Uterus (tissue), 2 donors: ENCODE data around the gene RARB.

Source experiments
- POLR2A ChIP-seq, 2 donors: fragments of 450-650 bp; IDR thresholded peaks; one replicate each; pipeline ENCODE4 v1.6.1; 2016; ENCODE audit warnings: antibody characterized with exemption in 2 of 2, mild to moderate bottlenecking in 1 of 2, moderate library complexity in 1 of 2
- TF ChIP-seq, protein P1 (sequence below), 4 experiments: fragments of 200-600 bp in 2 of 4; fragments of 450-650 bp in 2 of 4; sonication (generic) in 2 of 4; IDR thresholded peaks; one replicate each; pipeline ENCODE4 v1.5.1; 2016 to 2019; ENCODE audit warnings: antibody characterized with exemption in 4 of 4, mild to moderate bottlenecking in 2 of 4, moderate library complexity in 1 of 4

DNA sequence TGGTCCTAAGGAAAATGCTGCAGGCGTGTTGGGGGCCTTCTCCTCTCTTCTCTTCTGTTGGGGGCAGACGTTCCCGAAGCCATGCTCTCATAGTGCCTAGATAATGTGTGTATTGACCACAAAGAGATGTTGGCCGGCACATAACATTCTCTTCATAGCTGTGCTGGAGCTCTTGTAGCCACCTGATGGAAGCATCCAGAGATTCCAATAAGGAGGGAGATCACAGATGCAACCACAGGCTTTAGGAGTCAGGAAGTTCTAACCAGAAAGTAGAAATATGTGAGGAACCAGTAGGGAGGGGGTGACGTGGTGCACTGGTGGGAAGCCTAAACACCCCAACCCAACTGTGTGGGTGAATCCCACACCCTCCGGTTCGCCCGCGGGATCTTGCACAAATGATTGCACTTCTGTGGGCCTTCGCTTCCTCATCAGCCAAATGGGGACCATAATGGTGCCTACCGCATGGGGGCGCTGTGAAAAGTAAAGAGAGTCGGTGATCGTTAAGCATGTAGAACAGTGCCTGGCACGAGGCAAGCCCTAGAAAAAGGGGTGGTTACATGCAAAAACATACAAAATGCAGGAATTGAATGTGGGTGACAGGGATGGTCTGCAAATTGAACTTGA is 148.9 kb downstream of the RARB start:
- TF ChIP-seq, protein P1, sequence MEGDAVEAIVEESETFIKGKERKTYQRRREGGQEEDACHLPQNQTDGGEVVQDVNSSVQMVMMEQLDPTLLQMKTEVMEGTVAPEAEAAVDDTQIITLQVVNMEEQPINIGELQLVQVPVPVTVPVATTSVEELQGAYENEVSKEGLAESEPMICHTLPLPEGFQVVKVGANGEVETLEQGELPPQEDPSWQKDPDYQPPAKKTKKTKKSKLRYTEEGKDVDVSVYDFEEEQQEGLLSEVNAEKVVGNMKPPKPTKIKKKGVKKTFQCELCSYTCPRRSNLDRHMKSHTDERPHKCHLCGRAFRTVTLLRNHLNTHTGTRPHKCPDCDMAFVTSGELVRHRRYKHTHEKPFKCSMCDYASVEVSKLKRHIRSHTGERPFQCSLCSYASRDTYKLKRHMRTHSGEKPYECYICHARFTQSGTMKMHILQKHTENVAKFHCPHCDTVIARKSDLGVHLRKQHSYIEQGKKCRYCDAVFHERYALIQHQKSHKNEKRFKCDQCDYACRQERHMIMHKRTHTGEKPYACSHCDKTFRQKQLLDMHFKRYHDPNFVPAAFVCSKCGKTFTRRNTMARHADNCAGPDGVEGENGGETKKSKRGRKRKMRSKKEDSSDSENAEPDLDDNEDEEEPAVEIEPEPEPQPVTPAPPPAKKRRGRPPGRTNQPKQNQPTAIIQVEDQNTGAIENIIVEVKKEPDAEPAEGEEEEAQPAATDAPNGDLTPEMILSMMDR (IDR thresholded peaks at IDR 0.05): no peak
- TF ChIP-seq POLR2A (IDR thresholded peaks at IDR 0.05): no peak
